Stimulated activated CD4-positive, alpha-beta T cell treated with anti-CD3 and anti-CD28 coated beads, Interleukin-4, amount 100 ng/mL, for 4 hours (primary cell): Measurements from ENCODE around the gene FLRT1.
A peak's percentile ranks its signal among the peaks of the same experiment; 100 is the strongest.
"Not testable (repeated sequence)": the region's sequence is repeated elsewhere in the genome, so short reads cannot be mapped to it uniquely, and the experiment has no call there.

Experiments
- DNase-seq, 2 experiments: peaks; one replicate each; pipeline ENCODE4 v3.0.0-alpha.2; 2020

Gene FLRT1

DNA sequence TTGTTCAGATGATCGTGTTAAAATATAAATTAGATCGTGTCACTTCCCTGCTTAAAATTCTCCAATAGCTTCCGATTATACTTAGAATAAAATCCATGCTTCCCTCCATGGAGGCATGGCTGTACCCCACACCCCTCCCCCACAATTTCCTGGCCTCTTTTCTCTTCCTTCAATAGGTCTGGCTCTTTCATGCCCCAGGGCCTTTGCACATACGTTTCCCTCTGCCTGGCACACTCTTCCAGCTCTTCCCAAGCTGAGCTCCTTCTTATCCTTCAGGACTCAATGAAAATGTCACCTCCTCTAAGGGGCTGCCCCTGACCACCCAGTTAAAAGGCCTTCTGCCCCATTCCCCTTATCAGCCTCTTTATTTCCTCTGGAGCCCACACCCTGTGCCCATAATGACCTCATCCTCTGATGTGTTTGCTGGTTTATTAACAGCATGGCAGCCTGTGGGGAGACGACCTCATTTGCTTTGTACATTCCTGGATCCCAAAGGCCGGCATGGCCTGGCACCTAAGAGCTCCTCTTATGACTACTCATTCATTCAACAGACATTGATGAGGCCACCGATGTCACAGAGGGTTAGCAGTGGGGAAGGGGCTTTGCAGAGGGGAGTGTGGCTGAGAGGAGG, 9.0 kb upstream of the FLRT1 start:
- DNase-seq = no peak

DNA sequence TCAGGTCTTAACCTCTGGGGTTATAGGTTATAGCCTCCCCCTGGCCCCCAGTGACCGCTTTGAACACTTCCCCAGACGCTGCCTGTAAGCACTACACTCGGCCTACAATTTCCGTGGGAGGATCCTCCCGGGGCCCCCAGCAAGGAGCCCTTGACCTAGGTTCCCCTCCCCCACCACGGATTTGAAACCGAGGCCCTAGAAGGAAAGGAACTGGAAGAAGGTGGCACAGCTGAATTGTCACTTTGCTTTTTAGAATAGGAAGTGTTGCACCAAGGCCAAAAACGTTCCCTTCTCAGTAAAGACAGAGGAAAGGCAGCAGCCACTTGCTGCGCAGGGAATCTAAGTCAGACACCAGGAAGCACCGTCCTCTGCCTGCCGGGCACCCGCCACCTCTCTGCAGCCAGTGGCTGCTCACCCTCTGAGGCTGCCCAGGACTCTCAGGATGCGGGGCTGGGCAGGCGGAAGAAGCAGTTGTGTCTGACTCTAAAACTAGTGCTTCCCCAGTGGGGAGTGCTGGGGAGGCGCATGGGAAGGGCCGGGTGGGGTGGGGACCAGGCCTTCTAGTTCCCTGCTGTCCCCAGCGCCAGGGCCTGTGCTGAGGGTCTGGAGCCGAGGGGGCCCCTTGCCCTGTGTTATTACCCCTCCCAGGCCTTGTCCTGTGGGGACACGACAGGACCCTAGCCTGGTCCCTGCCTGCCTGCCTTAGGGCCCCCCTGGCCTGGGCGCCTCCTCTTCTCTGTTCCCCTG, 7.9 kb upstream of the FLRT1 start:
- no peak for DNase-seq

GRCh38 chr11:64028398-64029115, 7.2 kb upstream of the FLRT1 start:
- no peak for DNase-seq

DNA sequence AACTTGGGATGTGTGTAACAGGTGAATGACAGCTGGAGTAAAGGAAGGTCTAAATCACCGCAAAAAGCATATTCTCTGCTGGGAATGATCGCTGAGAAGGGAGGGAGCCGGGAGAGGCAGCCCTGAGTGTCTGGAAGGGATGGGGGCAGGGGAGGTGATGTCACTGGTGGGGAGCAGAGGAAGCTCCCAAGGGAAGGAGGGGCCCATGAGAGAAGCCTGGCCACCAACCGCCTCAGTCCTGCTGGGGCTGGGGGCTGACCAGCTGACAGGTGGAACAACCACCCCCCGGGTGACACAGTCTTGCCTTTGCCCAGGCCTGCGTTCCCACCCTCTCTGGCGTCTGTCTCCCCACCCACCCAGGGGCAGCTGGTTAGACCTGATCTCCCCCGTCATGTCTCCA, 6.0 kb upstream of the FLRT1 start:
- DNase-seq = no peak

DNA sequence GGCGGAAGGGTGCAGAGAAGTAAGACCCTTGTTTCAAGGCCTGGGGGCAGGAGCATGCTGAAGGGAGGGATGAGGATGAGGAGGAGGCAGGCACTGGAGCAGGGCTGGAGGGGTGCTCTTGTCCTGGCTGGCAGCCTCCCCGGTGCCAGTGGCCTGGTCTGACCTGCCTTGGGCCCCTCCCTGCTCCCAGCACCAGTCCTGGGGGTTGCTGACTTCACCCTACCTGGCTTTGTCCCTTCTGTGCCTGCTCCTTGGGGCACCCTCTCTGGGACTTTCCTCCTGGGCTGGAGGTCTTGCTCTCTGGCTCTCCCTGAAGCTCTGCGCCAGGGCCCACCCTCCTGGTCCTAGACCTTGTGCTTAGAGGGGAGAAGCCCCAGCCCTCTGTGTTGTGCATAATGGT, 4.7 kb upstream of the FLRT1 start:
- no peak for DNase-seq

GRCh38 chr11:64032050-64032449, 3.7 kb upstream of the FLRT1 start:
- no peak for DNase-seq

GRCh38 chr11:64034411-64034811, 1.3 kb upstream of the FLRT1 start:
- no peak for DNase-seq

DNA sequence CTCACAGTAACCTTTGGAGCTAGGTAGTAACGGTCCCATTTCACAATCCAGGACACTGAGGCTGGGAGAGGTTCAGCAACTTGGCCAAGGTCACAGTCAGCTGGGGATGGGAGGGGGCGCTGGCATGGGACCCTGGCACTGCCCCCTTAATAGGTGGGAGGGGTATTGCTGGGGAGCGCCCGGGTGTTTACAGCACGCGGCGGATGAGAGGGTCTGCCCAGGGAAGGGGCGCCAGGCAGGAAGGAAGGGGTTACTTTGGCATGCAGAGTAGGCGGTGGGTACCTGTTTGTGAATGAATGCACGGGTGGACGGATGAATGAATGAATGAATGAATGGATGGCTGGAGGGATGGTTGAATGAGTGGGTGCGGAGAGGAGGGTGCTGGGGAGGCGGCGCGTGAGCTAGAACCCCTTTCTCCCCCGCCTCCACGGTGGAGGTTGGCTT, 628 bp upstream of the FLRT1 start:
- no peak for DNase-seq

DNA sequence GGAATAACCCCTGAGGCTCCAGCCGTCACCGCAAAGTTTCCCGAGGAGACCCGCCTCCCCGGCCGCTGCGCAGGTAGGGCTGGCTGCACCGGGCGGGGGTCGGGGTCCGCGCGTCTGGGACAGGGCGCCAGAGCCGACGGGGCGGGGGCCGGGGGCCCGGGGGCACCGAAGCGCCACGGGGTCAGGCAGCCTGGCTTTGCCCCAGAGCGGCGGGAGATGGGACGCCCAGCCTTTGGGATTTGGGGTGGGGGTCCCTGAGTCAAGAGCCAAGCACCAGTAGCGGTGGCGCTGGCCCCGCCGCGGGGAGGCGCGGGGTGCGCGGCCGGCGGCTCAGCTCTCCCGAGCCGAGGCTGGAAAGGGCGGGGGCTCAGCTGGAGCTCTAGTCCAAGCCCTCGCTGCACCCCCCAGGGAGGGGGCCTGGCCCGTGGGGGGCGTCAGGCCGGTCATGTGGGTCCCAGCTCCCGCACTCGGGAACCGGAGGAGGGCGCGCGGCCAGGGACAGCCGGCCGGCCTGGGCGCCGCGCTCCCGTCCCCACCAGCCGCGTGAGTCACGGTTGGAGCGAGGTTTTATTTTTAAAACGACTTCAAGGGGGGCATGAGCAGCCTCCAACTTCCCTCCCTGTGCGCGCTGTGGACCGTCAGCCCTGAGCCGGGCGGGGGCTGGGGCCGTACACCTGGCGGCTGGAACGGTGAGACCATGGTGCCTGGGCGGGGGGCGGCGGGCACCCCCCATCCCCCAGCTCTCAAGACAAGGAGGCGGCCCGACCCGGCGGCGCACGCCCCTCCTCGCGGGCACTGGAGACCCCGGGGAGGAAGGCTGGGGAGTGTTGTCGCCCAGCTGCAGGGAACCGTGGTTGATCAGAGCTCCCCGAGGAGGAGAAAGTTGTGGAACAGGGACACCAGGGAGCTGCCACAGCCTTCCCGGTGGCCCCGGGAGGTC, 626 bp downstream of the FLRT1 start:
- no peak for DNase-seq

GRCh38 chr11:64037027-64037634, 1.4 kb downstream of the FLRT1 start:
- DNase-seq = no peak

GRCh38 chr11:64038500-64038899, 2.8 kb downstream of the FLRT1 start:
- no peak for DNase-seq

DNA sequence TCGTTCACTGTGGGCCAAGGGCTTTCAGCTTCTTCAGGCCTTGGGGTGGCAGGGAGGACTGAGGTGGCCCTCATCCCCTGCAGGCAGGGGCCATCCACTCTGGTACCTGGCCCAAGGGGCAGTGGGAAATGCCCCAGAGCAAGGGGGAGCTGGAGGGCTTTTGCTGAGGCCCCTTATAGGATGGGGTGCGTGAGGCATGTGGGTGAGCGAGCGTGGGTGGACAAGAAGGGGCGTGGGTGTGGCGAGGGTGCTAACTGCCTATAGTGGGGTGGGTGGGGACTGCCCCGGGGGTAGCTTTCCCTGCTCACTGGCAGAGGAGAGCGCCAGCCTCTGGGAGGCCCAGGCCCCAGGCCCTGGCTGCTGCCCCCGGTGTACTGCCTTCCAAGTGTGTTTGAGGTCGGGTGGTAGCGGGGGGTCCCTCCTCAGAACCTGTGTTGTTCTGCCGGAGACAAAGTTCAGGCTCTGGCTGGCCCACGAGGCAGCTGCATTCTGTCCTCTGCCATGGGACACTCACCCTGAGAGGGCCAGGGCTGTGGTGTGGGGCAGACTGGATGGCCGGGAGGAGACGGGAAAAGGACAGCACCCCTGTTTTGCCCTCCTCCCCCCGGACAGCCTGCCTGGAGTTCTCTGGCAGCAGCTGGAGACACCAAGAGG, 3.4 kb downstream of the FLRT1 start:
- DNase-seq = peak in 1 of 2 experiments; percentile 38

GRCh38 chr11:64040684-64041322, 5.1 kb downstream of the FLRT1 start:
- no peak for DNase-seq

GRCh38 chr11:64041846-64042245, 6.1 kb downstream of the FLRT1 start:
- DNase-seq = no peak

- no peak for DNase-seq
Measured at GRCh38 chr11:64042301-64042700, 6.6 kb downstream of the FLRT1 start.

DNA sequence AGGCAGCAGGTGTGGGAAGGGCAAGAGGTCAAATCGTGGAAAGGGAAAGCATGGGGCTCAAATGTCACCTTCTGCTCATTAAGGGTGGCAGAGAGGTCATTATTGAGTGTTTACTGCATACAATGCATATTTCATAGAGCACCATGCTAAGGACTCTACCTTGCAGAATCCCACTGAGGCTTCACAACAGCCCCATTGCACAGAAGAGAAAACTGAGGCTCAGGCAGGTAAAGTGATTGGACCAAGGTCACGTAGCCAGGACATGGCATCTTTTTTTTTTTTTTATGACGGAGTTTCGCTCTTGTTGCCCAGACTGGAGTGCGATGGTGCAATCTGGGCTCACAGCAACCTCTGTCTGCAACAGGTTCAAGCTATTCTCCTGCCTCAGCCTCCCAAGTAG, 7.8 kb downstream of the FLRT1 start:
- DNase-seq = no peak

GRCh38 chr11:64044730-64045393, 9.1 kb downstream of the FLRT1 start:
- no peak for DNase-seq

DNA sequence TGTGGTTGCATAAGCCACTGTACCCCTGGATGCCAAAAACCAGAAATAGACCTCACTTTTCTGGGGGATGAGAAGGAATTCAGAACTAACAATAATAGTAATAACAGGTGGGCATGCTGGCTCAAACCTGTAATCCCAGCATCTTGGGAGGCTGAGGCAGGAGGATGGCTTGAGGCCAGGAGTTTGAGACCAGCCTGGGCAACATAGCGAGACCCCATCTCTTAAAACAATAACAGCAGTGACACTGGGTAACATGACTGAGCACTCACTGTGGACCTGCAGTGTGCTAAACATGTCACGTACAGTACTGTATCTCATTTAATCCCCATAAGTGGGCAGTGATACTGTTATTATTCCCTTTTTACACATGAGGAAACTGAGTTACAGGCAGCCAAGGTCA, 10.0 kb downstream of the FLRT1 start:
- DNase-seq = no peak

- DNase-seq = not testable (repeated sequence)
Measured at GRCh38 chr11:64047373-64047772, 11.6 kb downstream of the FLRT1 start.

- DNase-seq = no peak
Measured at GRCh38 chr11:64048042-64048854, 12.5 kb downstream of the FLRT1 start.
